ENCODE measurements around the gene DOK5.

Gene DOK5

GRCh38 chr20:54555150-54555549 is 79.8 kb downstream of the DOK5 start:
- in situ Hi-C loops (cut with HindIII; ENCODE audit: low sequenced_read_pairs) = no loop called here

- in situ Hi-C loops (cut with HindIII; ENCODE audit: low sequenced_read_pairs) = no loop called here
Measured at GRCh38 chr20:54556406-54556805, 81.0 kb downstream of the DOK5 start.

- in situ Hi-C loops (cut with HindIII; ENCODE audit: low sequenced_read_pairs) = no loop called here
Measured at GRCh38 chr20:54557806-54558590, 82.6 kb downstream of the DOK5 start.

GRCh38 chr20:54559890-54560289 is 84.5 kb downstream of the DOK5 start:
- in situ Hi-C loops (cut with HindIII; ENCODE audit: low sequenced_read_pairs) = no loop called here

GRCh38 chr20:54560357-54560756 is 85.0 kb downstream of the DOK5 start:
- in situ Hi-C loops (cut with HindIII; ENCODE audit: low sequenced_read_pairs) = no loop called here

GRCh38 chr20:54565255-54565654 is 89.9 kb downstream of the DOK5 start:
- in situ Hi-C loops (cut with HindIII; ENCODE audit: low sequenced_read_pairs) = no loop called here

GRCh38 chr20:54566031-54566688 is 90.8 kb downstream of the DOK5 start:
- in situ Hi-C loops (cut with HindIII; ENCODE audit: low sequenced_read_pairs) = no loop called here

- in situ Hi-C loops (cut with HindIII; ENCODE audit: low sequenced_read_pairs) = no loop called here
Measured at GRCh38 chr20:54570561-54570960, 95.2 kb downstream of the DOK5 start.

GRCh38 chr20:54572665-54573435 is 97.5 kb downstream of the DOK5 start:
- in situ Hi-C loops (cut with HindIII; ENCODE audit: low sequenced_read_pairs) = no loop called here

GRCh38 chr20:54573838-54574237 is 98.4 kb downstream of the DOK5 start:
- in situ Hi-C loops (cut with HindIII; ENCODE audit: low sequenced_read_pairs) = no loop called here

GRCh38 chr20:54576518-54576917 is 101.1 kb downstream of the DOK5 start:
- in situ Hi-C loops (cut with HindIII; ENCODE audit: low sequenced_read_pairs) = no loop called here

GRCh38 chr20:54577637-54578036 is 102.2 kb downstream of the DOK5 start:
- in situ Hi-C loops (cut with HindIII; ENCODE audit: low sequenced_read_pairs) = no loop called here

GRCh38 chr20:54585217-54585616 is 109.8 kb downstream of the DOK5 start:
- in situ Hi-C loops (cut with HindIII; ENCODE audit: low sequenced_read_pairs) = no loop called here

- in situ Hi-C loops (cut with HindIII; ENCODE audit: low sequenced_read_pairs) = no loop called here
Measured at GRCh38 chr20:54587408-54587807, 112.0 kb downstream of the DOK5 start.

- in situ Hi-C loops (cut with HindIII; ENCODE audit: low sequenced_read_pairs) = no loop called here
Measured at GRCh38 chr20:54589402-54590030, 114.1 kb downstream of the DOK5 start.

- in situ Hi-C loops (cut with HindIII; ENCODE audit: low sequenced_read_pairs) = no loop called here
Measured at GRCh38 chr20:54590856-54591255, 115.5 kb downstream of the DOK5 start.

GRCh38 chr20:54596651-54597050 is 121.3 kb downstream of the DOK5 start:
- in situ Hi-C loops (cut with HindIII; ENCODE audit: low sequenced_read_pairs) = no loop called here

- in situ Hi-C loops (cut with HindIII; ENCODE audit: low sequenced_read_pairs) = no loop called here
Measured at GRCh38 chr20:54598352-54598751, 123.0 kb downstream of the DOK5 start.

GRCh38 chr20:54600634-54601033 is 125.2 kb downstream of the DOK5 start:
- in situ Hi-C loops (cut with HindIII; ENCODE audit: low sequenced_read_pairs) = no loop called here

GRCh38 chr20:54601831-54602515 is 126.6 kb downstream of the DOK5 start:
- in situ Hi-C loops (cut with HindIII; ENCODE audit: low sequenced_read_pairs) = no loop called here

GRCh38 chr20:54605319-54605718 is 129.9 kb downstream of the DOK5 start:
- in situ Hi-C loops (cut with HindIII; ENCODE audit: low sequenced_read_pairs) = no loop called here
